GM10266 (cell line): ENCODE data around the gene BAK1.

Experiments used
- DNase-seq: peaks from one replicate; pipeline ENCODE4 v3.0.0; 2012; ENCODE audit errors: extremely low spot score
- TF ChIP-seq, protein P1 (sequence below): IDR thresholded peaks from 2 replicates; pipeline ENCODE4 v1.5.1; 2012; ENCODE audit warnings: mild to moderate bottlenecking, low read depth; ENCODE audit not compliant: control insufficient read depth, insufficient read depth; ENCODE audit errors: missing control alignments

Gene BAK1

GRCh38 chr6:33607126-33607783, 27.2 kb upstream of the BAK1 start:
- TF ChIP-seq, protein P1, sequence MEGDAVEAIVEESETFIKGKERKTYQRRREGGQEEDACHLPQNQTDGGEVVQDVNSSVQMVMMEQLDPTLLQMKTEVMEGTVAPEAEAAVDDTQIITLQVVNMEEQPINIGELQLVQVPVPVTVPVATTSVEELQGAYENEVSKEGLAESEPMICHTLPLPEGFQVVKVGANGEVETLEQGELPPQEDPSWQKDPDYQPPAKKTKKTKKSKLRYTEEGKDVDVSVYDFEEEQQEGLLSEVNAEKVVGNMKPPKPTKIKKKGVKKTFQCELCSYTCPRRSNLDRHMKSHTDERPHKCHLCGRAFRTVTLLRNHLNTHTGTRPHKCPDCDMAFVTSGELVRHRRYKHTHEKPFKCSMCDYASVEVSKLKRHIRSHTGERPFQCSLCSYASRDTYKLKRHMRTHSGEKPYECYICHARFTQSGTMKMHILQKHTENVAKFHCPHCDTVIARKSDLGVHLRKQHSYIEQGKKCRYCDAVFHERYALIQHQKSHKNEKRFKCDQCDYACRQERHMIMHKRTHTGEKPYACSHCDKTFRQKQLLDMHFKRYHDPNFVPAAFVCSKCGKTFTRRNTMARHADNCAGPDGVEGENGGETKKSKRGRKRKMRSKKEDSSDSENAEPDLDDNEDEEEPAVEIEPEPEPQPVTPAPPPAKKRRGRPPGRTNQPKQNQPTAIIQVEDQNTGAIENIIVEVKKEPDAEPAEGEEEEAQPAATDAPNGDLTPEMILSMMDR: no peak
- DNase-seq: no peak

DNA sequence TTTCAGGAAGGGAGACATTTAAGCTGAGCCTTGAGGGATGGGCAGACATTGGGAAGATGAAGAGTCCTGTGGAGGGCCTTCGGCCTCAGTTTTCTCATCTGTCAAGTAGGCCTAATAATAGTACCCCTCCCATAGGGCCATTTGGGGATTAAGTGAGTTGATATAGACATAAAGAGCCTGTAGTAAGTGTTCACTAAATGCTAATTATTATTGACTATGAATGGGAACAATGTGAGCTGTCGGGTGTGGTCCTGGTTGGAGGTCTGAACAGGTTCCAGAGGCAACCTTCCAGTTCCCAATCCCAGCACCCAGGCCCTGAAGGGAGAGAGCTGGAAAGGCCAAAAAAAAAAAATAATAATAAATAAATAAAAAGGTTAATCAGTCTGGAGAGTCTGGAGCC, 26.6 kb upstream of the BAK1 start:
- TF ChIP-seq, protein P1: no peak
- DNase-seq: no peak

DNA sequence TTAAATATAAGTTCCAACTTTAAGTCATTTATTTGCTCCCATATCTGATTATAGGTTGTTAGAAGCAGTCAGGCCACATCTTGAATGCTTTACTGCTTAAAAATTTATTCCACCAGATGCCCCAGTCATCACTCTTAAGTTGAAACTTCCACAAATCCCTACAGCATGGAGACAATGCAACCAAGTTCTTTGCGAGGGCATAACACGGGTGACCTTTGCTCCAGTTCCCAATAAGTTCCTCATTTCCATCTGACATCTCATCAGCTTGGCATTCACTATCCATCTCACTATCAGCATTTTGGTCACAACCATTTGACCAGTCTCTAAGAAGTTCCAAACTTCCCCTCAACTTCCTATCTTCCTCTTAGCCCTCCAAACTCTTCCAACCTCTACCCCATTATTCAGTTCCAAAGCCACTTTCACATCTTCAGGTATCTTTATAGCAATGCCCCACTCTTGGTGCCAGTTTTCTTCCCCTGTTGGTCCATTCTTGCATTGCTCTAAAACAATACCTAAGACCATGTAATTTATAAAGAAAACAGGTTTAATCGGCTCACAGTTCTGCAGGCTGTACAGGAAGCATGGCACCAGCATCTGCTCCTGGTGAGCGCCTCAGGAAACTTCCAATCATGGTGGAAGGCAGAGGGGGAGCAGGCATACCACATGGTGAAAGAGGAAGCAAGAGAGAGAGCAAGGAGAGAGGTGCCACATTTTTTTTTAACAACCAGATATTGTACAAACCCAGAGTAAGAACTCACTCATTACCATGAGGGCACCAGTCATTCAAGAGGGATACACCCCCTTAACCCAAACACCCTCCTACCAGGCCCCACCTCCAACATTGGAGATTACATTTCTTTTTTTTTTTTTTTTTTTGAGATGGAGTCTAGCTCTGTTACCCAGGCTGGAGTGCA, 25.1 kb upstream of the BAK1 start:
- TF ChIP-seq, protein P1: no peak
- DNase-seq: no peak

GRCh38 chr6:33602180-33602579, 22.1 kb upstream of the BAK1 start:
- no peak for DNase-seq
- TF ChIP-seq, protein P1: no peak

DNA sequence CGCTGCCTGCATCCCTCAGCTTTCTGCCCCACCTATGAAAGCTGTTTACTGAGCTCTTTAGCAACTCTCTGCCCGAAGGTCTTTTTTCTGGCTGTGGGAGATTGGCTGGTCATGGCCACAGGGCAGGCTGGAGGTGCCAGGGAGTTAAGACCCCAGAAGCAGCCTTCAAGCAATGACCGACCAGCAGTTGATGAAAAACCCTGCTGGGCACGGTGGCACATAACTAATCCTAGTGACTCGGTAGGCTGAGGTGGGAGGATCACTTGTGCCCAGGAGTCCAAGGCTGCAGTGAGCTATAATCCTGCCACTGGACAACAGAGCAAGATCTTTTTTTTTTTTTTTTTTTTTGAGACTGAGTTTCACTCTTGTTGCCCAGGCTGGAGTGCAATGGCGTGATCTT, 20.7 kb upstream of the BAK1 start:
- DNase-seq: no peak
- TF ChIP-seq, protein P1: no peak

DNA sequence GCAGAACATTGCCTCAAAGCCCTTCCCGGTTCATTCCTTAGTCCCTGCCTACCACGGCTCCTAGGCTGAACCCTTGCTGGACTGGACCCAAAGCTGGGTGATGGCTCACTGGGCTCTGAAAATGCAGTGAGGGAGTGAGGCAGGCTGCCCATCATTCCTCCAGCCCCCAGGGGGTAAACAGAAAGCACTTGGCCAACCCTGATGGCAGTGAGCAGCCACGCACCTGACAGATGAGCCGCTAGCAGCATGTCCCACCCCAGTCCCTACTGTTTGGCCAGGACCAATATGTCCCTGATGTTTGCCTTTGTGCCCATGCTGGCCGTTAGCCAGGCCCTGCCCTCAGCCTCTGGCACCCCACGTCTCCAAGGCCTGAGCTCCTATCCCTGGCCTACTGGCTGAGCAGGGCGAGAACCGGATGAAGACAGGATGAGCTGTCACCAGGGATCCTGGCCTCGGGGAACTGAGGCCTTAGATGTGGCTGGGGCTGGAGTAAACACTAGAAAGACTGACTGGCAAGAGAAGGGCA, 19.4 kb upstream of the BAK1 start:
- TF ChIP-seq, protein P1: no peak
- no peak for DNase-seq
